HG03457 (cell line): ENCODE results near the gene GSS.

Source experiments
- ATAC-seq: cut with Tn5 transposase; IDR thresholded peaks from one replicate; pipeline ENCODE4 v1.9.1; 2021; ENCODE audit warnings: moderate number of reproducible peaks; ENCODE audit not compliant: unreplicated experiment

The GSS gene

DNA sequence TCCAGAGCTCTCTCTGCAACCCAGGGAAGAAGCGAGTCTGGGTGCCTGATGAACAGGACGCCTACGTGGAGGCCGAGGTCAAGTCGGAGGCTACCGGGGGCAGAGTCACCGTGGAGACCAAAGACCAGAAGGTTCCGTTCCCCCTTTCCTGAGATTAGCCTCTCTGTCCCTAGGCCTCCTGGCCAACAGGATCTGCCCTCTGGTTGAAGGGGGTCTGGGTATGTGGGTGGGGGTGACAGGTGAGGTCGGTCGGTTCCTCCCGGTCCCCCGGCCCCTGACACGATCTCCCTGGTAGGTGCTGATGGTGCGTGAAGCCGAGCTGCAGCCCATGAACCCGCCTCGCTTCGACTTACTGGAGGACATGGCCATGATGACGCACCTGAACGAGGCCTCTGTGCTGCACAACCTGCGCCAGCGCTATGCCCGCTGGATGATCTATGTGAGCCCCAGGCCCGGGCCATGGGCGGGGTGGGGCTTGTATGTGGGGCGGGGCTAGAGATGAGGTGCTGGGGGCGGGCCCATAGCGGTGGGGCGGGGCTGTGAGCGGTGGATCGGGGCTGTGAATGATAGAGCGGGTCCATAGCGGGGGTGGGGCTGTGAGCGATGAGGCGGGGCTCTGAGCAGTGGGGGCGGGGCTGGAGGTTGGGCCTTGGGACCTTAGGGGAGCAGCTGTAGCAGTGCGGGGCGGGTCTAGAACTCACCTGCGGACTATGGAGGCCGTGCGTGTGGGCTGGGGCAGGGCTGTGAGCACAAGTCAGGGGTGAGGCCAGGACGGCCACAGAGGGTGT is 24.0 kb upstream of the GSS start:
- ATAC-seq: no peak

DNA sequence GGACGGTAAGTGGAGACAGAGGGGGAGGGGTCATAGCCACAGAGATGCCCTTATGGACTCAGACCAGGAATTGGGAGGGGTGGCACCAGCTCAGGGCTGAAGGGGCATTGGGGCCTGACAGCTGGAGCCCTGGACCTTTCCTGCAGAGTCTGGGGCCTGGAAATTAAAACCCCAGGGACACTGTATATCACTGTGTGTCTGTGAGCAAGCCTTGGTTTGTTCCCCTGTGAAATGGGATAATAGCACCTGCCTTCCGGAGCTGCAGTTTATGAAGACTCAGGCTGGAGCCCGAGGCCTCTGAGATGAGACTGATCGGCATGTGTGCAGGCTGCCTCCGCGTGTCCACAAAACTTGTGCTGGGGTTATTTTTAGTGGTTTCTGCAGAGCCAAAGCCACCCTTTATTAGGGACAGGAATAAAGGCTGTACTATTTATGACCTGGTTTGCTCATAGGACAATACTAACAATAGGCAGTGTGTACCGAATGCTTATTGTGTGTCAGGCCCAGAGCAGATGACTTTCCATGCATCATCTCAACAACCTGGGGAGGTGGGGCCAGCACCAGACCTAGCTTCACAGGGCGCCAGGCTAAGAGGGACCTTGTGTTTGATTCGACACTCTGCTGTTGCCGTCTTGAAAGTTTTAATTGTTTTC is 22.6 kb upstream of the GSS start:
- ATAC-seq: no peak

DNA sequence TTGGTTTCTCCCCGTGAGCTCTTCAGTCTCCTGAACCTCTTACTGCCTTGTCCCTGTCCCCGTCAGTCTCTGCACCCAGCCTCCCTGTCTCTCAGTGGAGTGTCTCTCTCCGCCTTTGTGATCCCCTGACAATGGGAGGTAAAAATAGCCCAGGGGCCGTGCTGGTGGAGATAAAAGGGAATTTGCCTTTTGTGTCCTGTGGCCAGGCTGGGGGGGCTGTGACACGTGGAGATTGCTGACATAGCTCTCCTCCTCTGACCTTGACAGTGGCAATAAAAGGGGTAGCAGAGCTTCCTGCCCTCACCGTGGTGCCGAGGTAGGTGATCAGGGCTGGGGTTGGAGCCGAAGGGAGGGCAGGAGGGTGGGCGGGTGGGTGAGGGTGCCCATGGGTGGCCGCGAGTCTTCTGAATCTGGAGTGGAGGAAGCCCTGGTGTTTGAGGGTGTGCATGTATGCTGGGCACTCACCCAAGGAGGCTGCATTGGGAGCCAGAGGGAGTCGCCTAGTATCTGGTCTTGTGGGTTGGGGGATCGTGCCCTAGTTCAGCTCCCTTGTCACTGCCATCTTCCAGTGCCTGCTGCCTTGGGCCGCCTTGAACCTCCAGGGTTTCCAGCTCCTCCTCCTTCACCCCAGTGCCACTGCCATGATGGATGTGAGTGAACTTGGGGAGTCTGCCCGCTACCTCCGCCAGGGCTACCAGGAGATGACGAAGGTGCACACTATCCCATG is 21.9 kb upstream of the GSS start:
- no peak for ATAC-seq

DNA sequence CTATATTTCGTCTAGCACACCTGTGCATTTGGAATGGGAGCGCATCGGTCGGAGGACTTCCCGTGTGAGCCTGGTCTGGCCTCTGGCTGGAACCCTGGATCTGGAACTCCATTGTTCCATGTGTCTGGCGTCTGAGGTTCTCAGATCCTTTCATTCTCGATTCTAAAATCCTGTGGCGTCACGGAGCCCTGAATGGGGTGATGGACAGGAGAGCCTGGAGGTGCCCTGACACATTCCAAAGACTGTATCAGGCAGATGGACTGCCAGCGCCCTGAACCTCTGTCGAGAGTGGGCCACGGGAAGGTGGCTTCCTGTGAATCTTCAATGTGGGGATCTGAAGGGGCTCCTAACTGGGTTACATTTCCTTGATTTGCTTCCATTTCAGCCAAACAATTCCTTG is 20.7 kb upstream of the GSS start:
- no peak for ATAC-seq

GRCh38 chr20:34974246-34974645 is 18.6 kb upstream of the GSS start:
- no peak for ATAC-seq

DNA sequence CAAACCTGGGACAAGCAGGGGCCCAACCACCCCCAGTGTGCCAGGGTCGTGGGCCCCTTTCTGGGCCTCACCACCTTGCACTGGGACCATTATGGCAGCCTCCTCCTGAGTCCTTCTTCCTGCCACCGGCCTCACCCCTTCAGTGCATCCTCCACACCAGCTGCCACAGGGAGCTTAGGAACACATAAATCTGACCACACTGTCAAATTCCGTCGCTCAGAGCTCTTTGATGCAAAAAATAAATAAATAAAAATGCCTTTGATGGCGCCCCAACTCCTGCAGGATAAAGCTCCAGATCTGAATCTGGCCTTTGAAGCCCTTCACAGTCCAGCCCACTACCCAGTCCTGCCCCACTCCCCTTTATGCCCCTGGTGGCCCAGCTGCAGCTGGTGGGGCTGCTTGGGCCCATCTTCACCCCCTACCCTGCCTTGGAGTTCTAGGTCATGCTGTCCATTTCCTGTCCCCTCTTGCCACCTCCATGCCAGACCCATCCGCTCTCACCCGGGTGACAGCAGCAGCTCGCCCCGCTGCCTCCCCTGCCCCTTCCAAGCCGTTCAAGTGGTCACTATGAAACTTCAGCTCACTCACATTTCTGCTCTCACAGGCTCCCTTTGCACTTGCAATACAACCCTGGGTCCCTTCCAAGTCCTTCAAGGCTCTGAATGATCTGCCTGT is 16.1 kb upstream of the GSS start:
- no peak for ATAC-seq

DNA sequence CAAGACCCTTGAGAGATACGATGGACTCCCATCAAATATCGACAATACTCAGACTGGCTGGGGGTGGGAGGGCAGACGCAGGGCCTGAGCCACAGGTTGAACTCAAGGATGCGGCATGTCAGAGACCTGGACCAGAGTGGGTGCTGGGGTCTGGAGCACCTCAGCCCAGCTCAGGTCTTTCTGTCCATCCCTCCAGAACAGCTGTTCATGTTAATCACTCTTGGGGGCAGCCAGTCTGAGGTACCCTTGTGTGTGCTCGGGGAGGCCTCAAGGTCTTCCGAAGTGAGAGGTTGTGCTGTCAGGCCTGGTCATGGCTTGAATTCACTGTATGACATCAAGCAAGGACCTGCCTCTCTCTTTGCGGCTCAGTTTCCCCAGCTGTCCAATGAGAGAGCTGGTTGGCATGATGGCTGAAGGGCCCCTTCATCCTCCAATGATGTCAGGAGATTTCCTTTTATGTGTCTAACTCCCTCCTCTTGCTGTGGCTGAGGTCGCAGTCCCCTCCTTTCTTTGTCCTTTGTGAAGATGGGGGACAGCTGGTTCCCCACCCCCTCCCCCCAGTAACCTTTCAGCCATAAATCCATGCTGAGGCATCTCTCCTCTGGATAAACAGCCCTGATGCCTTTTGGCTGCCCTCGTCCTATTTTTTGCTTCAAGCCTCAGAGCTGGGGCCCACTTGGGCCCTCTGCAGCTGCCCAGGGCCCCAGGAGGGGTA is 15.4 kb upstream of the GSS start:
- ATAC-seq: no peak

GRCh38 chr20:34970193-34970840 is 14.7 kb upstream of the GSS start:
- no peak for ATAC-seq

- no peak for ATAC-seq
Observed at GRCh38 chr20:34968042-34968775, 12.6 kb upstream of the GSS start.

DNA sequence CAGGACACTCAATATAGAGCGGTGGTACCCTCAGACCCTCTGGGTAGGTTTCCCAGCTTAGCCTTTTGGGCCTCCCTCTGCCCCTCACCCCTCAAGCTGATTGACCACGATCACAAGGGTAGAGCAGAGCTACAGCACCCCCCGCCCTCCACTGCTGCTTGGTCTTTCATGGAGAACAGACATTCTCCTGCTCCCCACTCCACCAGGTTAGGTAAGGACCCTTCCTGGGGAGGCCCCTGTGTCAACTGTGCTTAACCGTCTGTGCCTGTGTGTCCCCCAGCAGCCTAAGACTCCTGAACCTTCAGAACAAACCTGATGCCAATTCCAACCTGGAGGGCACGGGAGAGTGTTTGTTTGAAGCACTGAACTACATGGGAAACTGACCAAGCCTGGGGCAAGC is 11.8 kb upstream of the GSS start:
- ATAC-seq: no peak

GRCh38 chr20:34965051-34965450 is 9.4 kb upstream of the GSS start:
- no peak for ATAC-seq

- no peak for ATAC-seq
Observed at GRCh38 chr20:34964486-34964885, 8.9 kb upstream of the GSS start.

DNA sequence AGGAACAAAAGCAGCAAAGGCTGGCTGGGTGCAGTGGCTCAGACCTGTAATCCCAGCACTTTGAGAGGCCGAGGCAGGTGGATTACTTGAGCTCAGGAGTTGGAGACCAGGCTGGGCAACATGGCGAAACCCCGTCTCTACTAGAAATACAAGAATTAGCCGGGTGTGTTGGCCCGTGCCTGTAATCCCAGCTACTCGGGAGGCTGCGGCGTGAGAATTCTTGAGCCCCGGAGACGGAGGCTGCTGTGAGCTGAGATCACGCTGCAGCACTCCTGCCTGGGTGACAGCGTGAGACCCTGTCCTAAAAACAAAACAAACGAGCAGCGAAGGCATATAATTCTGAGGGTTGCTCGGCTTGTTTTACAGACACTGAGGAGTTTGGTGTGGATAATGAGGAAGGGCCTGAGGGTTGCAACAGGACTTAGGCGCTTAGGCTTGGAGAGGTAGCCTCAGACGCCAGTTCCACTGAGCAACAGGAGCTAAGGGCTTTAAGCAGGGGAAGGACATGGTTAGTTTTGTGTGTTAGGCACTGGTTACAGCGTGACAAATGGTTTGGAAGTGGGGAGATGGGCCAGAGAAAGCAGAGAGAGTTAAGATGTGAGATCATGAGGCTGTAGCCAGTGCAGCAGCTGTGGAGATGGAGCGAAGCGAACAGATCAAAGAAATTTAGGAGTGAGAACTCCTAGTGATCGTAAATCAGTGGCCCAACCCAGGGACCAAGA is 1.3 kb upstream of the GSS start:
- no peak for ATAC-seq

DNA sequence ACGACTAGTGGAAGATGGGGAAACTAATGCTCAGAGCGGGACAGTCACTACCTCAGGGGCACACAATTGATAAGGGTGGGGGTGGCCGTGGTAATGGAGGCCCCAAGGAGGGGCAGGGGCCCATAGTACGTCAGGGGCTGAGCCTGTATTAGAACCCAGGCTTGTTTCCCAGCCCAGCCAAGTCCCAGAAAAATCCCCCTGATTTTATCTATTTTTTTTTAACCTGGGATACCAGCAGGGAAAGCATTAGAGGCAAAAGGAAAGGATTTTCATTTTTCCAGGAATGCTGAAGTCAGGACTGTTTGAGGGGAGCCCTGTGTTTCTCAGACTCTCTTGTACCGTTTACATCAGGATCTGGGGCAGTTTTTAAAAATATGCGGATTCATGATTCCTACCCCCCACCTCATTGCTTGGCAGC is 444 bp upstream of the GSS start:
- no peak for ATAC-seq

DNA sequence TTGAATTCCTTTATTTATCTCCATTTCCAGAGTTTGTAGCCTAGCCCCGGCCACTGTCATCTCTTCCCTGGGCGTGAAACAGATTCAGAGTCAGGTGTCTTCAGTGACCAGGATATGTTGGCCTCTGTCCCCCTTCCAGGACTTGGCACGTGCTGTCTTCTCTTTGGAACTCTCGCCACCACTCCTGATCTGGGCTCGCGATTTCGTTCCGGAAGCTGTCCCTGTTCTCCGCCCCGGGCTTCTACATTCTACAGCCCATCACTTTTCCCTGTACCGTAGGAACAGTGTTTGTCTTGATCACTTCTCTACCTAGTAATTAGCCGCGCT is 739 bp downstream of the GSS start:
- ATAC-seq: peak; percentile 7

GRCh38 chr20:34953960-34954359 is 1.6 kb downstream of the GSS start:
- no peak for ATAC-seq

GRCh38 chr20:34952671-34953070 is 2.9 kb downstream of the GSS start:
- ATAC-seq: no peak

DNA sequence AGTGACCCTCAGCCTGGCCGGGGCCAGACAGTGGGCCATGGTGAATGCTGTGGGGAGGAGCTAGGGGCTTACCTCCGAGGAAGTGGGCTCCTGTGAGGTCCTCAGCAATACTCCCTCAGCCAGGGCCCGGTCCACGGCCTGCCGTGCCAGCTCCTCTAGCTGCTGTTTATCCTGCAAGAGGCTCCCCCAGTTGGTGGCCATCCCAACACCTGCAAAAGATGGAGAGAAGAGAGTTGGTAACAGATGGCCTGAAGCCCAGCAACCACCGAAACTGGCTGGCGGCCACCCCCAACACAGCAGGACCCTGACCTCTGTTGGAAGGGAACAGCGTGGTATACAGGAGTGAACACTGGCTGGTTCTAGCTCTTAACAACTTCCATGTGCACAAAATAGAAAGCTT is 4.0 kb downstream of the GSS start:
- ATAC-seq: no peak

DNA sequence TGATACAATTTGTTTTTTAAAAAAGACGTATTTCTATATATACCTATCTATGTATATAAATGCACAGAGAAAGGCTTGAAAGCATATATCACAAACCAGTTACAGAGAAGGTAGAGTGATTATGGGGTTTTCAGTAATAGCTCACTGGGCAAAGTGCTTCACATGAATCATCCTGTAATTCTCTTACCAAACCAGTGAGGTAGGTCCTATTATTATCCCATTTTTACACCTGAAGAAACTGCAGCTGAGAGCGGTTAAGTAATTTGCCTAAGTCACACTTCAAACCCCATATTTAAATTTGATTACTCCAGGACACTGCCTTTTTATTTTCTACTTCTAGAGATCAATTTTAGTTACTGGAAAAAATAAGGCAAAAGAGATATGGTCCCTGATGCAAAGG is 4.4 kb downstream of the GSS start:
- ATAC-seq: no peak
